Measurements from ENCODE around the gene FGF19. TPM values are rescaled to one million over a fixed set of nuclear protein-coding genes. Genes with fewer than 3 reads are reported as not detected.

The FGF19 gene
- total RNA-seq, 2 donors from 2014 or later, result not detected

GRCh38 chr11:69718912-69719311 lies 15.1 kb upstream of the FGF19 start:
- Histone ChIP-seq H3K4me1 (ENCODE audit: control insufficient read depth in 1 of 2, low read depth in 2 of 2) (no peaks in the 10 kb centered on the region), H3K27ac (no peak overlapping the region), H3K36me3 (no peaks in the 10 kb centered on the region), H3K27me3 (replicated peaks; ENCODE audit: insufficient read depth) (peaks cover 3% of the 10 kb centered on the region), H3K4me3 (no peak overlapping the region), H3K9me3 (no peaks in the 10 kb centered on the region)
- ATAC-seq (ENCODE audit: insufficient number of reproducible peaks, low FRiP score, low read depth), result no peak
- no peak for DNase-seq (ENCODE audit: low spot score)
- TF ChIP-seq, protein P1, sequence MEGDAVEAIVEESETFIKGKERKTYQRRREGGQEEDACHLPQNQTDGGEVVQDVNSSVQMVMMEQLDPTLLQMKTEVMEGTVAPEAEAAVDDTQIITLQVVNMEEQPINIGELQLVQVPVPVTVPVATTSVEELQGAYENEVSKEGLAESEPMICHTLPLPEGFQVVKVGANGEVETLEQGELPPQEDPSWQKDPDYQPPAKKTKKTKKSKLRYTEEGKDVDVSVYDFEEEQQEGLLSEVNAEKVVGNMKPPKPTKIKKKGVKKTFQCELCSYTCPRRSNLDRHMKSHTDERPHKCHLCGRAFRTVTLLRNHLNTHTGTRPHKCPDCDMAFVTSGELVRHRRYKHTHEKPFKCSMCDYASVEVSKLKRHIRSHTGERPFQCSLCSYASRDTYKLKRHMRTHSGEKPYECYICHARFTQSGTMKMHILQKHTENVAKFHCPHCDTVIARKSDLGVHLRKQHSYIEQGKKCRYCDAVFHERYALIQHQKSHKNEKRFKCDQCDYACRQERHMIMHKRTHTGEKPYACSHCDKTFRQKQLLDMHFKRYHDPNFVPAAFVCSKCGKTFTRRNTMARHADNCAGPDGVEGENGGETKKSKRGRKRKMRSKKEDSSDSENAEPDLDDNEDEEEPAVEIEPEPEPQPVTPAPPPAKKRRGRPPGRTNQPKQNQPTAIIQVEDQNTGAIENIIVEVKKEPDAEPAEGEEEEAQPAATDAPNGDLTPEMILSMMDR (IDR thresholded peaks at IDR 0.05), result no peak

DNA sequence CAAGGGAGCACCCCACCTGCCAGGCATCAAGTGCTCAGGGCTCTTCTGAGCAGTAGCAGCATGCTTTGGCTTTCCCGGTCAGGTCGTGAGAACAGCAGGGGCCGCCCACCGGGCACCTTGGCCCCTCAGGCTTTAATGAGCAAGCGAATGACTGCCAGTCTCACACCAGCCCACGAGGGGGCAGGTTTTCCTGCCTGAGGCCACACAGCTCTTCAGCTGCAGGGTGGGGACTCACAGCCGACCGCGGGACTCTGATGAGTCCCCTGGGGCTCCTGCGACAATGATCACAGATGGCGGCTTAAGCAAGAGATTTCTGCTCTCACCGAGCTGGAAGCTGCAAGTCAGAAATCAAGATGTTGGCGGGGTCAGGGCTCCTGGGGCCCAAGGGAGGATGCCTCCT lies 14.3 kb upstream of the FGF19 start:
- no peaks in the 10 kb centered on the region for H3K9me3 ChIP-seq
- H3K4me3 ChIP-seq, result no peak overlapping the region
- ATAC-seq (ENCODE audit: insufficient number of reproducible peaks, low FRiP score, low read depth) (no peak), DNase-seq (ENCODE audit: low spot score) (no peak)
- H3K27me3 ChIP-seq (replicated peaks; ENCODE audit: insufficient read depth), result peaks cover 3% of the 10 kb centered on the region
- H3K36me3 ChIP-seq, result no peaks in the 10 kb centered on the region
- TF ChIP-seq, protein P1 (IDR thresholded peaks at IDR 0.05), result no peak
- H3K4me1 ChIP-seq (ENCODE audit: control insufficient read depth in 1 of 2, low read depth in 2 of 2), result no peaks in the 10 kb centered on the region
- no peak overlapping the region for H3K27ac ChIP-seq

DNA sequence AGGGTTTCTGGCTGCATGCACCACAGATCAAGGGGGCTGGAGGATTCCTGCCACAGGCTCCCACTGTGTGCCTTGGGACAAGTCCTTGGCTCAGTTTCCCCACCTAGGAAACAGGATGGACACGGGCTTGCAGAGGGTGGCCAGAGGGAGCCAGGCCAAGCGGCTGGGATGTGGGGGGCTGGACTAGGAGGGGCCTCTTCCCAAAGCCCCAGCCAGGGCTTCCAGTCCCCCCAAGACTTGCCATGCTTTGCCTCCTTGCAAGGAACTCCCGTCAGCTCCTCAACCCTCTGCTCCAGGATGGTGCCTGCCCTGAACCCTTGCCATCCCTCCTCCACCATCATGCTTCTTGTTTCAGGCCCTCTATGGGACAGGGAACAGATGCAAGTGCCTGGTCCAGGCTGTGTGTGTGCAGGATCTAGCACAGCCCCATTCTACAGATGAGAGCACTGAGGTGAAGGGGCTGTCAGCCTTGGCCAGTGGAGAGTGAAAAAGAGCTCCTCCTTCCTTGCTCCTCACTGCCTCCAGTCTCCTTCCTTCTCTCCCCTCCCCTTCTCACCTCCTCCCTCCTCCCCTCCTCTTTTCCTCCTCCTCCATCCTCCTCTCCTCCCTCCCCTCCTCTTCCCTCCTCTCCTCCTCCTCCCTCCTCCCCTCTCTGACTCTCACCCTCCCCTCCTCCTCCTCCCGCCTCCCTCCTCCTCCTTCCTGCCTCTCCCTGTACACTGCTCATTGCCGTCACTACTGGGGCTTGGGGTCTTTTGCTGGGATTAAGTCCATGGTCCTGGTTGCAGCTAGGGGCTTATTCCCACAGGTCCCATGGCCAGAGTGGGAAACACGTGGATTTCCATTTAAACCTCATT lies 13.3 kb upstream of the FGF19 start:
- ATAC-seq (ENCODE audit: insufficient number of reproducible peaks, low FRiP score, low read depth) (no peak), DNase-seq (ENCODE audit: low spot score) (no peak)
- Histone ChIP-seq H3K9me3 (no peaks in the 10 kb centered on the region), H3K27me3 (replicated peaks; ENCODE audit: insufficient read depth) (peaks cover 3% of the 10 kb centered on the region), H3K36me3 (no peaks in the 10 kb centered on the region), H3K4me3 (no peak overlapping the region), H3K4me1 (ENCODE audit: control insufficient read depth in 1 of 2, low read depth in 2 of 2) (no peaks in the 10 kb centered on the region), H3K27ac (no peak overlapping the region)
- TF ChIP-seq, protein P1 (IDR thresholded peaks at IDR 0.05), result no peak

DNA sequence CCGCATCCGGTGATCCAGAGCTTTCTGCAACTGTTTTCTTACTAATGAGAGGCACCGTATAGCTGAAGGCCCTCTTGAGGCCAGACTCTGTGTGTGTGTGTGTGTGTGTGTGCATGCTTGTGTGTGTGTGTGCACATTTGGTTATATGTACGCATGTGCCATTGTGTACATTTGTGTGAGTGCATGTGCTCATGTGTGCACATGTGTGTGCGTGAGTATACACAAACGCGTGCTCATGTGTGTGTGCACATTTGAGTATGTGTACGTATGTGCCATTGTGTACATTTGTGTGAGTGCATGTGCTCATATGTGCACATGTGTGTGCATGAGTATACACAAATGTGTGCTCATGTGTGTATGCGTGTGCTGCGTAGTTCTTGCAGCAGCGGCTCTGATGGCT lies 12.3 kb upstream of the FGF19 start:
- no peak for DNase-seq (ENCODE audit: low spot score)
- ATAC-seq (ENCODE audit: insufficient number of reproducible peaks, low FRiP score, low read depth), result no peak
- Histone ChIP-seq H3K36me3 (no peaks in the 10 kb centered on the region), H3K27me3 (replicated peaks; ENCODE audit: insufficient read depth) (peaks cover 3% of the 10 kb centered on the region), H3K4me1 (ENCODE audit: control insufficient read depth in 1 of 2, low read depth in 2 of 2) (no peaks in the 10 kb centered on the region), H3K4me3 (no peak overlapping the region), H3K27ac (no peak overlapping the region), H3K9me3 (no peaks in the 10 kb centered on the region)
- TF ChIP-seq, protein P1 (IDR thresholded peaks at IDR 0.05), result no peak

- no peaks in the 10 kb centered on the region for H3K4me1 ChIP-seq (ENCODE audit: control insufficient read depth in 1 of 2, low read depth in 2 of 2)
- peaks cover 3% of the 10 kb centered on the region for H3K27me3 ChIP-seq (replicated peaks; ENCODE audit: insufficient read depth)
- no peak overlapping the region for H3K4me3 ChIP-seq
- TF ChIP-seq, protein P1 (IDR thresholded peaks at IDR 0.05), result no peak
- H3K9me3 ChIP-seq, result no peaks in the 10 kb centered on the region
- ATAC-seq (ENCODE audit: insufficient number of reproducible peaks, low FRiP score, low read depth), result no peak
- no peaks in the 10 kb centered on the region for H3K36me3 ChIP-seq
- no peak overlapping the region for H3K27ac ChIP-seq
- DNase-seq (ENCODE audit: low spot score), result no peak
These were observed 11.6 kb upstream of the FGF19 start for GRCh38 chr11:69715446-69715845.
